Activated CD4-positive, alpha-beta T cell treated with anti-CD3 and anti-CD28 coated beads, Interleukin-2, Interleukin-4, amounts not matched to agents 100 ng/mL and 50 ng/mL, durations not matched to agents 16 hours and 8 hours (primary cell): ENCODE results near the gene LGALS3.

Experiments
- DNase-seq: peaks from one replicate; pipeline ENCODE4 v3.0.0-alpha.2; 2020; ENCODE audit warnings: low spot score

The LGALS3 gene

DNA sequence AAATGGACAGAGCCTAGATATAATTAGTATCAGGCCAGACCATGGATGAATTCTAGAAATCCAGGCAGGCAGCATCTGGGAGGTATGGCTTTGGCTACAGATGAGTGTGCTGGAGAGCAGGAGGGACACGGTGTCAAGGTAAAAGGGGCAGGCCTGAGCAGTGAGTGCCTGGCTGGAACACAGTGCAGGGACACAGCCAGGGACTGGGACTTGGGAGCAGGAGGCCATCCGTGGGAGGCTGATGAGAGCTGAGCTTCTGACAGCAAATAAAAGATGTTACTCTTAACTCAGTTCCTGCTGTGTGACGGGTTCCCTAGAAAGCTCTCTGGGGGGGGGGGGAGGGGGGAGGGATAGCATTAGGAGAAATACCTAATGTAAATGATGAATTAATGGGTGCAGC lies 13.6 kb upstream of the LGALS3 start:
- DNase-seq: no peak

DNA sequence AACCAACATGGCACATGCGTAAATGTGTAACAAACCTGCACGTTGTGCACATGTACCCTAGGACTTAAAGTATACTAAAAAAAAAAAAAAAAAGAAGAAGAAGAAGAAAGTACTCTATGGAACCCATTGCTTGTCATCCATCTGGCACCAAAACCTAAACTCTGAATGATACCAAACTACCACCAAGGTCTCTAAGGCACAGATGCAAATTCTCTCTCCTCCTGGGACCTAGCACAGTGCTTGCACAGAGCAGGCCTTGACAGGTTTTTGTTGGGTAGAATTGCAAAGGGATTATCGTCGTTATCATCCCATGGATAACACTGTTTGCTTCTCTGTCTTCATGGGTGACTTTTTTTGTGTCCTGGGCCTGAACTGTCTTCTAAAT lies 13.2 kb upstream of the LGALS3 start:
- no peak for DNase-seq

DNA sequence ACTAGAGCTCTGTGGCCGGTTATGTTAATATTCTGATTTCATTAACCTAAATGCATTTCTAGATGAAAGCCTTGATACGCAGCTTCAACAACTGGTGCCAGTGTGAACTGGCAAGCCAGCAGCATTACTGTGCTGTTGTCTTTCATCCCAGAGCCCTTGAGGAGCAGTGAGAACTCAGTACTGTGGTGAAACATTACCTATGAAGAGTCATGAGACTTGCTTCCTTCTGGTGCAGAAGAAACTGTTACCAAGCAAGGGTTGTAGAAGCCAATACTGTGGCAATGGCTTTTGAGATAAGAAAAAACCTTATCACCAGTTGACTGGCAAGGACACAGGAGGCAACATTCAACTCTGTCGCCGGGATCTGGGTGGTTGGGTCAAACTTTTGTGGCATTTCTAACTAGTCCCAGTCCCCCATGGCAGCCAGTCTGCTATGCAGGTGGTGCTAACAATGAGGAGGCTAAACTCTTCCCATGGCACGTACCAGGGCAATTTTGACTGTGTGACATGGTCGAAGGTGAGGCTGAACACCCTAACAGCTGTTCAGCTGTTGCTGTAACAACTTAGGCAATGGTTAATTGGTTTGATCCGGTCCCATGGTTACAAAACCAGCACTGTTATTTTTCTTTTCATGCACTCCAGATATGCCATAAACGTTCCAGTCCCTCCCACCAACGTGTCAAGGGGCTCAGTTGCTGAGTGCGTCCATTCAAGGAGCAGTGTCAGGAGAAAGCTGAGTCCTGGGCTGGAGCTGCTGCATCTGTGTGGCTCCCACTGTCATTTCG lies 12.6 kb upstream of the LGALS3 start:
- DNase-seq: no peak

DNA sequence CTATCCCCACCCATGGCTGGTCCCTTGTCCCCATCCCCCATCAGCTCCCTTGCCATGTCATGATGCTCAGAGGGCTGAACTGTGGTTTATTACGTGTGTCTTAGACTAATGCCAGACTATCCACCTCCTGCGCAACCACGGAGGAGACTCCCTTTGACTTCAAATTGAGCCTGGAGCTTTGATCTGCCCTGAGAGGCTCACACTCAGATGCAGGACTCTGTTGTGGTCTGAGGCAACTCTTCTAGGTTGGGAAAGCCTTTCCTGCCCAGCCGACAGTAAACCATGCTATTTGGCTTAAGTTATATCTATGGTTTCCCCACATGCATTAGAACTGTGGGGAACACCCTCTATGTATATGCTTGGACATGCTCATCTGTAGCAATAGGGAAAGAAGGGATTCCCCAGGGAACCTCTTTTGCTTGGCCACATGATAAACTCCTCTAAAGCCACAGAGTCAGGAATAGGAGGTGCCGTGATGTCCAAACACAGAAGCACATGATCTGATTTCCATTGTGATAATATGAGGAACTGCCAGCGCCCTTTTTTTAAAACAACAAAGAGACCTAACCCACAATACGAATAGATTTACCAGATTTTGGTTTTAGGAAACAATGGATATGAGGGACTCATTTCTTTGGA lies 11.1 kb upstream of the LGALS3 start:
- no peak for DNase-seq

DNA sequence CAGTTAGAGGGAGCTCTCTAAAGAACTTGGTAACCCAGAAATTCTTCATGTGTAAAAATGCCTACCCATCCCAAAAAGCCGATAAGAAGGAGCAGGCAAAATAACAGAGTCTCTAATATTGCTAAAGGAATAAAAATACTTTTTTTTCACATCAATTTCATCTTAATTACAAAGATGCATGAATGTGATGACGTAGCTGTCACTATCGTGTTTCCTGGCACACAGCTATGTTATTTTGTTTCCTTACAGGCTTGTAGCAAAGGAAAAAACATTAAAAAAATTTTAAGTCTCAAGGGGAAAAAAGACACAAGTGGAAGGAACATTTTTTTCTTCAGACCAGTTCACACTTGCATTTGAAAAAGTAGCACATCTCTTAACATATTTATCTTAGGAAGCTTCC lies 10.3 kb upstream of the LGALS3 start:
- DNase-seq: no peak

DNA sequence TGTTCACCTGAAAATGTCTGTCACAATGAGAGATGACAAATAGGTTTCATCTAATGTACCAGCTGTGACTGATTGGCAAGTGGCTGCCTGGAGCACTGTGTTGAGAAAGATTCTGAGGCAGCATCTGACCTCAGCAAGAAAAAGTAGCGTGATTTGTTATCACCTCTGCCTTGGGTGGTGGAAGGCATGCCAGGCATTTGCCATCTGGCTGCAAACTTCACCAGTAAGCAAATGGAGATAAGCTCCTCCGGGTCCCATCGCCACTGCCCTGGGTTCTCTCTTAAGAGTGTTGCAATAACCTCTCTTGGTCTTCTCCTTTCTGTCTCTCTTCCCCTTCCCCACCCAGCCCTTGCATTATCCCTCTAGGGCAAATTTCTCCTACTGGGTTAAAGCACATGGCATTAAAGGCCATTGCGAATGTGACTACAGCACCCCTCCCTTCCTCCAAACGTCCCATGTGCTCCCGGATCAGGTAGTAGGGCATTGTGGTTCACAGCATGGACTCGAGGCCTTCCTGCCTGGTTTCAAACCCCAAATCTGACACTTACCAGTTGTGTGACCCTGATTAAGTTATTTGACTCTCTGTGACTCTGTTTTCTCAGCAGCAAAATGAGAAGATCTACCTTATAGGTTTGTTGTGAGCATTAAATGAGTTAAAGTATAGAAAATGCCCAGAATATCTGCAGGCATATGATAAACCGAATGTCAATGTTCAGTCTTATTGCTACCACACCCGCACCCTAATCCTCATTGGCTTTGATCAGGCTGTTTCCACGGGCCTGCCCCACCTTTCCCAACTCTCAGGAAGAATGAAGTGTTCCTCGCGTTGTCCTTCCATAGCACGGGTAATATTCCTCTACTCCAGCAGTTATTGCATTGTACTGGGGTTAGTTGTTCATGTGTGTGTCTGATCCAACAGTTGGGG lies 8.2 kb upstream of the LGALS3 start:
- DNase-seq: no peak

DNA sequence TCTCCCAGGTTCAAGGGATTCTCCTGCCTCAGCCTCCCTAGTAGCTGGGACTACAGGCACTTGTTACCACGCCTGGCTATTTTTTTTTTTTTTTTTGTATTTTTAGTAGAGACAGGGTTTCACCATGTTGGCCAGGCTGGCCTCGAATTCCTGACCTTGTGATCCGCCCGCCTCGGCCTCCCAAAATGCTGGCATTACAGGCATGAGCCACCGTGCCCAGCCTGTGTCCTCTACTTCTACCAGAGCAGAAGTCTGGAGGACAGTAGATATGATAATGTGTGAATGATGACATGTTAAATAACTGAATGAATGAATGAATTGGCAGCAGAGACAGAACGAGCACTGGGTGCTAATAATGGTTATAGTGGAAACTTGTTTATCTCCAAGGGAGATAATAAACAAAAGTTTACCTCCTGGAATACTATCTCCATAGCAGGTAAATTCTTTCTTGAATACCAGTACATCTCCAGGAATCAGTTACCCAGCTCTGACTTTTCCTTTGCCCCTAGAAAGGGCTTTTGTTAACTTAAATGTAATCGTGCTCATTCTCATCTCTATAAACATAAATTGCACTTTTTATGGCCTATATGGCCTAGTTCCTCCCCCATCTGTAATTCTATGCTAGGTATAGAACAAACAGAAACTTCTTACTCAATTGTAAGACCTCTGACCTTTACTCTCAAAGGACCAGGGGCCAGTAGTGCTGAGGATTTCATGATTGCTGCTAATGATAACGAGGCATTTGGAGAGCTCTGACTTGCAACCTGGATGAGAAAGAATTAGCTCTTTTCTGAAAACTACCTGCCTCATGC lies 7.2 kb upstream of the LGALS3 start:
- no peak for DNase-seq

DNA sequence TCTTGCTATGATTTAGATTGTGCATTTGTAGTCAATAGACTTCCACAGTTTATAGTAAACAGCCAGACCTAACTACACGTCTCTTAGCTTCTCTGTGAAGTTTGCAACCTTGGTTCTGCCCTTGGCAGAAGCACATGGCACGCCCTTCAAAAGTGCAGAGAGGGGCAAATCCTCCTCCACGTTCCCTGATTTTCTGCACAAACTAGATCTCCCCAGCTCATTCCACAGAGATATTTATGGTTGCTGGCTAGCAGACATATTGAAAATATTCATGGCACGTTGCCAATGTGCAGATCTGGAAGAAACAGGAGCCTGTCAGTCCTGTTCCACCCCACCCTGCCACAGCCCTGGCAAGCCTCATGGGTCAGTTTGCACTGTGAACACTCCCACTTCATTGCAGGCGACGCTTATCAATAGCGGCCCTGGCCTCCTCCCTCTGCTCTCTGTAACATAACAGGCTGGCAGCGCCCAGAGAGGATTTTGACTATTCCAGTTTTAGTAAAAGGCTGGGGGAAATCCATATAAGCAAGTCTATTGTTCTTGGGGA lies 6.5 kb upstream of the LGALS3 start:
- no peak for DNase-seq

DNA sequence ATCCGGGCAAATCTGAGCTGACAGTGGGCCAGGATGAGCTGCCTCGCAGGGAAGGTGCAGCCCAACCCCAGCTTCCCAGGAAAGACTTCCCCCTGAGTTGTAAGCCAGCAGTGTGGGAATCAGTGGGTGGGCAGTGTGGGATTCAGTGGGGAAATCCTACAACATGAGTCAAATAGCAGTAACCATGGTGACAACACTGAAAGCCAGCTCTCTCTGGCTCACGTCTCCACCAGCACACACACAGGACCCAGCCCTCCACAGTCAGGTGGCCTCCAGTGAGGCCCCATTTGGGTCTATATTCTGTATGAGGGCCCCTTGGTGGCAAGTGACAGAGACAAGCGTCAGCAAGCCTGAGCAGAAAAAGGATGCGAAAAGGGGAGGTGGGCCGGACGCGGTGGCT lies 6.0 kb upstream of the LGALS3 start:
- no peak for DNase-seq

DNA sequence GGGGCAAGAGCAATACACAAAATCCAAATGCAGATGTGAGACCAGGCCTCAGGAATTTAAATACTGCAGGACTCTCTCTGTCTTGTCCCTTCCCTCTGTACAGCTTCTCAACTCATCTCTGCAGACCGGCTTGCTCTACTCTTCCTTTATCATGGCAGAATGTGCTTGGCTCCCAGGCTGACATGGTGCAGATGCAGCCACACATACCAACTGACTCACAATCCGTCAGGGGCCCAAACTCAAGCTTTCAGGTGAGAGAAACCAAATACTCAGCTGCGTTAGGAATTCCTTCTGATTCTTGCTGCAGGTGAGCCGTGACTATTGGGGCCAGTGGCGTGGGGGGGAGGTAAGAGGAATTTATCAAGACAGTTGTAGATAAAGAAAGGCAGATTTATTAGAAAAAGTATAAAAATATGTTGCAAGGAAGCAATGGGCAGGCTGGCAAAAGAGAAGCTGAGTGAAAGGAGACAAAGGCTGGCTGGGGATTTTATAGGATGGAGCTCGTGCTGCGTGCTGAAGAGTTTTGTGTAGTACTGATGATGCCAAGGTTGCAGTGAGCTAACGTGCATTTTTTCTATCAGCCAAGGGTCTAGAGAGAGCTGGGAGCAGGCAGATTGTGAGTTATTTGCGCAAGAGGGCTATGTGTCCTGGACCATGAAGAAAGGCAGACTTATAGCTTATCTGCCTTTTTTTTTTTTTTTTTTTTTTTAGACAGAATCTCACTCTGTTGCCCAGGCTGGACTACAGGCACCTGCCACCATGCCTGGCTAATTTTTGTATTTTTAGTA lies 5.0 kb upstream of the LGALS3 start:
- DNase-seq: no peak

DNA sequence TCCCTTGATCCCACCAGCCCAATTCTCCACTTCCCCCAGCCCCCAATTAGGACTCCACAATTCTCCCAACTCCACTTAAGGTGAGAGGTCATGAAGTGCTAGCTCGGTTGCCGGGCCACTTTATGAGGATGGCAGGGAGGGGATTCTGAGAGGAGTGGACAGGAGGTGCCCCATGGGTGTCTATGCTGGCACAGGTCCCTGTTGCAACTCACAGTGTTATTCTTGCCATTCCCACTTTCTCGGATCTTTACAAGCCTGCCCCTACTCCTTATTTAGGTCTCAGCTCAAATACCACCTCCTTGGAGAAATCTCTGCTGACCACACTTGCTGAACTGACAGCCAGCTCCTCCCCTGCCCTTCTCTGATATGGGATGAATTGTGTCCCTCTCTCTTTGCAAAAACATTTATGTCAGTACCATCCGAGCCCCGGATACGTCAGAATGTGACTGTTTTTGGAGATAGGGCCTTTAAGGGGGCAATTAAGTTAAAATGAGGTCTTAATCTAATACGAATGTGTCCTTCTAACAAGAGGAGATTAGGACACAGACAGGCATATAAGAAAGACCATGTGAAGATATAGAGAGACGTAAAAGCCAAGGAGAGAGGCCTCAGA lies 4.2 kb upstream of the LGALS3 start:
- no peak for DNase-seq

DNA sequence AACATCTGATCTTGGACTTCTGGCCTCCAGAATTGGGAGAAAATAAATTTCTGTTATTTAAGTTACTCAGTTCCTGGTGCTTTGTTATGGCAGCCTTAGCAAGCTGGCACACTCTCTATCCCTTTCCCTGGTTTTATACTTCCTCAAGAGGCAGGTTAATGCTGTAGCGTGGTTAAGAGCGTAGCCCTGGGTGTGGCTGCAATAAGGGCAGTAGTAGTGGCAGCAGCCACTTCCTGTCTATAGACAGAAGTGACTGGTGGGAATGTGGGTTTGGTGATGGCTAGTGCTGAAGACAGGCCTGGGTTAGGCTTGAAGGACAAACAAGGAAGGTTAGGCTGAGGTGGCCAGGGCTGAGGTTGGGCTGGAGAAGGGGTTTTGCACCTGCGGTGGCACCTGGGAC lies 3.6 kb upstream of the LGALS3 start:
- DNase-seq: peak; percentile 27

DNA sequence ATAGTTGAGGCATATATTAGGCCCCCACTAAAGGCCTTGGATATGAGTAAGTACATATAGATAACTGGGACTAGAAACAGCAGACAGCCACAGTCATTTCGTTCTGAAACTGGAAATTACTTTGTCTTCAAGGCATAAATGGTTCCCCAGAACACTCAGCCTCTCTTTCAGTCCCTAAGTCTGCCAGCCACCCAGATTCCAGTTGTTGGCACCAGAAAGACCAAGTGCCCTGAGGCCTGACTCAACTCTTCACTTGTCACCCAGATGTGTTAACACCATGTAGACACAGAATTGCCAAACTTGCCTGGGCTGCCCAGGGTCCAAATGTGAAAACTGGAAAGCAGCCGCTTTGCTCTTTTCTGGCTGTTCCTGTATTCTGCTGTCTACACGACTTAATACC lies 3.0 kb upstream of the LGALS3 start:
- peak; percentile 40 for DNase-seq

DNA sequence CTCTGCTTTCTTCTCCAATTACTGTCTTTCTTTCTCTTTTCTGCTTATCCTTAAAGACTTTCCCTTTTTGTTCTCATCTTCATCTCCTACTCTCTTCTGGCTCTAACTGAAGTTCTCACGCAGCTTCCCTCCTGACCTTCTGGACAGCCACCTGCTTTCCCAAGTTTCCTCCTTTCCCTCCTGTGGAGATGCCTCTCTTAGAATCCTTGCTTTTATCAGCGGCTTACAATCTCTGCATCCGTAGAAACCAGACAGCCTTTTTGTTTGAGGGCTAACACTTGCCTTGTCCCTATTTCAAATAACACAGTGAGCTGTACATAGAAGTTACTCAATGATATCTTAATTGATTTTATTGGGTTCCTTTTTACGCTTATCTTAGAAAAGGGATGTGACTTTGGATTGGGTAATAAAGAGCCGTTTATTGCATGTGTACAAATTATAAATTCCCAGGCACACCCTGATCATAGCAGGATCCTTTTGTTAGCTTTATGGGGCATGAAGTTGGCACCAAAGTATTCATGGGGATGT lies 2.1 kb upstream of the LGALS3 start:
- DNase-seq: no peak

DNA sequence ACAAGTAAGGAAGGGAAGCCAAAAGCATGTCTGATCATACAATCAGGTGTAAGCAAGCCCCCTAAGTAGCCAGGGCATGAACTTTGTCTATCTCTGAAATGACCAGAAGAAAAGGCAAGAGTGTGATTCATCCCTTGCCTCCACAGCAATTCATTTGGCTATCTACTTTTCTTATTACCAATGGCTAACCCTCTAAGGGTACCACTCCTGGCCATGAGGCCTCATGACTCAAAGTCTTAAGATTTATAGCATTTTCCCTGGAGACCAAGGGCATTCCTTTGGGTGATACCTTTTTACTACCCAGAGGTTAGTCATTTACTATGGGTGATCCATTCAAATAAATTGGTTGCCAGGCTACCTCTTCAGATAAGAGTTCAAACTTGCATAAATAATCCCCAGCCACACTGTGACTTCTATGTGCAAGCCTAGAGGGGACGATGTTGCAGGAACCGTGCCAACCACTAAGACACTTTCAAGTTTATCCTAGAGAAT lies 1.5 kb upstream of the LGALS3 start:
- DNase-seq: no peak

DNA sequence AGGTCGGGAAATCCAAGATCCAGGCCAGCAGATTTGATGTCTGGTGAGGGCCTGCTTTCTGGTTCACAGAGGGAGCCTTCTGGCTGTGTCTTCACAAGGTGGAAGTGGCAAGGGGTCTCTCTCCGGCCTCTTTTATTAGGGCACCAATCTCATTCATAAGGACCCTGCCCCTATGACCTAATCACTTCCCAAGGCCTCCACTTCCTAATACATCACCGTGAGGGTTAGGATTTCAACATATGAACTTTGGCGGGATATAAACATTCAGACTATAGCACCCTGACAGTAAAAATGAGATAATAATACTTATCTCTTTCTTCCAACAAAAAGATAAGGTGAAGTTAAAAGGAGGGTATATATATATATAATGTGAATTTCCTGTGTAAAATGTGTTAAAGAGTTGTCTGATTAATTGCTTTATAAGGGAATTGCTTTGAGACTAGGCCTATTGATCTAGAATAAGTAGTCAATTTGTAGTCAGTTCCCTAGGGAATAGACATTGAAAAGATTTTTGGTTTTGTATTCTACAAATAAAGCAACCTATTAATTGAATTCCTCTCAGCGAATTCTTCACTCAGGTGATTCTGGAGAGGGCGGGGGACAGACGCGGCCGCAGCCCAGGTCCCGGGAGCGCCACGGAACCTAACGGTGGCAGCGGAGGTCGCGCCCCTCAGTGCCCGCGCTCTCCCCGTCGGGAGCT lies 516 bp upstream of the LGALS3 start:
- DNase-seq: no peak

DNA sequence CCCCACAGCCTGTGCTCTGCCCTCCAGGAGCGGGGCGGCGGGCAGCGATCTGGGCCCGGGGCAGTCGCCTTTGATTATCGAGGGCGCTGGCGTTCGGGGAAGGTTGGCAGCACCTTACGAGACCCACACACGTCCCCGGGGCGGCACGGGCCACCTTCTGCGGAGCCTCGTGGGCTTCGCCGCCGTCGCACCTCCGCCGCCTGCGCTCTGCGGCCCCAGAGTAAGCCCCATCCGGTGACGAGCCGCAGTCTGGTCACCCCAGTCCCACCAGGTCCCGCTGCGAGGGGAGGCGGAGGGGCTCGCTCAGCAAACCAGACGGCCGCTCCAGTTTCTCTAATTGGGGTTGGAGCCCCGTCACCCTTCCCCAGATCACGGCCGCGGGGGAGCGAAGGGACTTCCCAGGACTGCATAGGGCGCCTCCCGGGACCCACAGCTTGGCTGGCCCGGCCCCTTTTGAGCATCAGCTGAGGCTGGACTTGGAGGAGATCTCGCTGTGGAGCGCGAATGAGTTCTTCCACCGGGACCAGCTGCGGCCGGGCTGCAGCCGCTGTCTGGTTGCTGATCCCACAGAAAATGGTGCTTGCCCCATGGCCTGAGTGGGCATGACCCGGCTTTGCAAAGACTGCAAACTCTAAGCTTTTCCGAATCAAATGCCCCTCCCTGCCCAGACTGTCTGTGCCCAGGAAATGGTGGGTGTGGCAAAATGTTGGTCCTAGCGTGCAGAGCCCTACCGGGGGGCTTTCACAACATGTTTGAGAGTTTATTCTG lies 560 bp downstream of the LGALS3 start:
- peak; percentile 46 for DNase-seq

DNA sequence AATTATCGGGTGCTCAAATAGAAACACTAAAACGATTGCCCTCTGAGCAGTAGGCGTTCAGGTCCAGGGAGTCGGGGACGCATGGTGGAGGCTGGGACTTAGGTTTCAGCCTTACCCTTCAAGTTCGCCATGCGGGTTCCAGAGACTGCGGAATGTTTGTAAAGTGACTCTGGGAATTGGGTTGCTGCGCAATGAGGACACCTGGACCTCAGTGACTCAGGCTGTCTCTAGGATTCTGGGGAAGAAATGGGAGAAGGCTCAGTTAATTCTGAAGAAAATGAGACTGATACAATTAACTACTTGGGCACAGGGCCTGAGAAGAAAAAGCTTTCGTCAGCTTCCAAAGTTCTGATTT lies 1.1 kb downstream of the LGALS3 start:
- DNase-seq: no peak
